NCI-H774 (cell line): ENCODE data around the gene TESK2.

Experiments used
- DNase-seq: peaks from one replicate; lab custom pipeline; 2025; lab: John Stamatoyannopoulos, UW

TESK2 gene

DNA sequence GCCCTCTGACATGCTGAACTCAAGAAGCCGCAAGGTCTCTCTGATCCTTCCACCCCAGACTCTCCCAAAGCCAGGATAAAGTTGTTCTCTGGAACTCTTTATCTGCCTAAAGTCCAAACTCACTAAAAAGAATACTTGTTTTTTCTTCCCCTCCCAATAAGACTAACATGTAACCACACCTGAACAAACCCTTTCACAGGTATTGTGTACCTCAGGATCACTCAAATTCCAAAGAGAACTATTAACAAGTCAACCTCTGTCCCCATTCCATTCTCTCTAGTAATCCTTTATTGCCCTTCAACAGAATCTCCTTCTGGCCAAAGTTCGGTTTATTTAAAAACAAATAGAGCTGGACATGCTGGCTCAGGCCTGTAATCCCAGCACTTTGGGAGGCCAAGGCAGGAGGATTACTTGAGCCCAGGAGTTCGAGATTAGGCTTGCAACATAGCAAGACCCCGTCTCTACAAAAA is 155.1 kb downstream of the TESK2 start:
- no peak for DNase-seq

DNA sequence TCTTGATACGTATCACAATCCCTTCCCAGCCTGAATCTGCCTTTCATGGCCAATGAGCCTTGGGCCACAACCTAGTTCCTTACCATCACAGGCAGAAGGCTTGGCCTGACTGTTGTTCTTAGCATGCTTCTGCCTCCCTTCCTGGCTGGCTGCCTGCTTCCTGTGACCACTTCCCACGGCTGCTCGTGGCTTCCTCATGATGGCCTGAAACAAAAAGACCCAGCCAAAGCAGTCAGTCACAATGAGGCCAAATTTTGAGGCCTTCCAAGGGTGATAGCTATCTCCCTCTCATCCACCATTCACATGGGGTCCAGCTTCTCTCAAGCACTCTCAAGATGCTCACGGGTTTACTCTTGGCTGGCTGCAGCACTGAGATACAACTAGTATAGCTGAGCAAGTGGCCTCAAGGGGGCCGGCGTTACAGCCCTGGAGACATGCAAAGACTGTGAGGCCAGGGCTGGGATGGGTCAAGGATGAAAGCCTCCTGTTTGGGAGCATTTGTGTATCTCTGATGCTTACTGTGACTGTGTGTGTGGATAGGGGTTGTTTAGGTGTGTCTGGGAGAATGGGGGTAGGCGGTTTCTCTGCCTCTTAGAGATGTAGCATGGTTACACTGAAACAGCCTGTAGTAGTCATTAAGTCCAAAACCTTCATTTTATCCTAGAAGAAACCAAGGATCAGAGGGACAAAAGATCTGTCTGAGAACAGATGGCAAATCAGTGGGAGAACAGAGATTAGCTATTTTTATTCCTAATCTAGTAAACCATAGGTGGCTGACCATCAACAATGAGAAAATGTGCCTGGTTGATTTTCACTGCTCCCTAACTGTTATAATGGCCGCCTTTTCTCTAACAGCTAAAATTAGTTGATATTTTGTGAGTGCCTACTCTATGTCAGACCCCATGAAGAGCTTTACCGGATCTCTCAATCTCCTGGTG is 156.4 kb downstream of the TESK2 start:
- DNase-seq, result no peak

DNA sequence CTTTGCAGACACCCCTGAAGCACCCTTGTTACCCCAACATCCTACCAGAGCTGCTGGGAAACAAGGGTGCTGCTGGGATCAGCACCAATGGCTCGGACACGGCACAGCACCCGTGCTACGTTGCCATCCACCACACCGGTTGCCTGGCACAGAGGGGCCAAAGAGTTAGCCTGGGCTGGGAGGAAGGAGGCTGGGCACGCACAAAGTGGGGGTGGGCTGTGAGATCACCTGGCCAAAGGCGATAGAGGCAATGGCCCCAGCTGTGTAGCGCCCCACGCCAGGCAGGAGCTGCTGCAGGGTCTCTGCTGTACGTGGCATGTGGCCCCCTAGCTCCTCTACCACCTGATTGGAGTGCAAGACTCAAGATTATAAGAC is 158.6 kb downstream of the TESK2 start:
- DNase-seq, result no peak

DNA sequence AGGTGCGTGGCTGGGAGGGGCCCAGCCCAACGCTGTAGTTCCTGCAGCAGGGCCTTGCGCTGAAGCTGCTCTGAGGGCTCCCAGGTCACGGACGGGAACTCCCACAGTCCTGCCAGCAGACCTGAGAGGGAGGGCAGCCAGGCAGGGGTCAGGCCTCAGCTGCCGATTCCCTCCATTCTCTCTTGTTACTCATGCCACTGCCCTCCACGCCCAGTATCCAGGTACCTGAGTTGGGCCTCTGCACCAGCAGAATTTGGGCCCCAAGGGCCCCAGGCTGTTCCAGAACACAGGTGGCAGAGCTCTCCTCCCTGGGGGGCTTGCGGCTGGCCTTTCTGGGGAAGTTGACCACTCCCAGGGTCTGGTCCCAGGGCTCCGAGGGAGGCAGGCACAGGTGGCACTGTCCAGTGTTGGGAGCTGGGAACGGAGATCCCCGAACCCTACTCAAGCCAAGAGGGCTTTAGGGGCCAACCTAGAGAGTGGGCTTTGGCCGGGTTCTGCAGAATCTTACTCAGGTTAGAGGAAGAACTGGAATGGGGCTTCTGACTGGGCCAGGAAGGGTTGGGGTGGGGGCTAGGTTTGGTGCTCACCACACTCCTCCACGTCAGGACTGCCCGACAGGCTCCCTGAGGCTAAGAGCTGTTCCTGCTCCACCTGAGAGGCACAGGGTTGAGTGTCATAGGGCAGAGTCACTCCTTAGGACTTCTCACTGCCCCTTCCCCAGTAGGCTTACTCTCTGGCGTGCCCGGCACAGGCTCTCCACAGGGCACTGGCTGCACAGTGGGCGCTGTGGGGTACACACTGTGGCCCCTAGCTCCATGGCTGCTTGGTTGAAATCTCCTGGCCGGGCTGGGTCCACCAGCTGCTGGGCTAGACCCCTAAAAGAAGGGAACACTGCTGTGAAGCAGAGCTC is 159.3 kb downstream of the TESK2 start:
- no peak for DNase-seq

DNA sequence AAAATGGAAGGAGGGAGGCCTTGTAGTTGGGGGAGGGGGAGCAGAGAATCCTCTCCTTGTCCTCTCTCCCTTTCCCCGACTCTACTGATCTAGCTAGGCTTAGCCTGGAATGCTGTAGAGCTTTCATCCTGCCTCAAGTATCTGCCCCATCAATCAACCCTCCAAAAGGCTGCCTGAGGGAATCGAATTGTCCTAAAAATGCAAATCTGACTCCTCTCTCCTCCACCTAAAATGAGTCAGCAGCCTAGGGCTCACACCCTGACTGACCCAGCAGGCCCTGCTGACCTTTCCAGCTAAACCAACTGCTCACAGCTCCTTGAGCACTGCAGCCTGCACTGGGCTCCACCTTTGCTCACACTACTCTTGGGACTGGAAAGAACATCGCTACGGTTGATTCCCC is 161.5 kb downstream of the TESK2 start:
- no peak for DNase-seq

DNA sequence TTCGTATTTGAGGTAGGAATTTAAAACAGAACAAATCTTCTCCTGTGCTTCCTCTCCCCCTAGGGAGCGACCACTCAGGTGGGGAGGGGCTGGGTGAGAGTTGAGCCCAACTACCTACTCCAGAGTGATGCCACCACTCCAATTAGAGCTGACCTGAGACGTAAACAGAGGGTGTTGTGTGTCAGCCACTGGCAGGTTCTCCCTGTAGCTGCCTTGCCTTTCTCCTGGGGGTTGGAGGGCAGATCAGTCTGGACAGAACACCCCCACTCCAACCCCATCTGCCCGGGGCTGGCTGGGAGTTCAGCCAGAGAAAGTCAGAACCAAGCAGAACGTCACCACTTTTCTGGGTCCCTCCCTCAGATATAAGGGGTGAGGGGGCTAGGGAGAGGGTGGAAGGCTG is 162.3 kb downstream of the TESK2 start:
- DNase-seq, result no peak

DNA sequence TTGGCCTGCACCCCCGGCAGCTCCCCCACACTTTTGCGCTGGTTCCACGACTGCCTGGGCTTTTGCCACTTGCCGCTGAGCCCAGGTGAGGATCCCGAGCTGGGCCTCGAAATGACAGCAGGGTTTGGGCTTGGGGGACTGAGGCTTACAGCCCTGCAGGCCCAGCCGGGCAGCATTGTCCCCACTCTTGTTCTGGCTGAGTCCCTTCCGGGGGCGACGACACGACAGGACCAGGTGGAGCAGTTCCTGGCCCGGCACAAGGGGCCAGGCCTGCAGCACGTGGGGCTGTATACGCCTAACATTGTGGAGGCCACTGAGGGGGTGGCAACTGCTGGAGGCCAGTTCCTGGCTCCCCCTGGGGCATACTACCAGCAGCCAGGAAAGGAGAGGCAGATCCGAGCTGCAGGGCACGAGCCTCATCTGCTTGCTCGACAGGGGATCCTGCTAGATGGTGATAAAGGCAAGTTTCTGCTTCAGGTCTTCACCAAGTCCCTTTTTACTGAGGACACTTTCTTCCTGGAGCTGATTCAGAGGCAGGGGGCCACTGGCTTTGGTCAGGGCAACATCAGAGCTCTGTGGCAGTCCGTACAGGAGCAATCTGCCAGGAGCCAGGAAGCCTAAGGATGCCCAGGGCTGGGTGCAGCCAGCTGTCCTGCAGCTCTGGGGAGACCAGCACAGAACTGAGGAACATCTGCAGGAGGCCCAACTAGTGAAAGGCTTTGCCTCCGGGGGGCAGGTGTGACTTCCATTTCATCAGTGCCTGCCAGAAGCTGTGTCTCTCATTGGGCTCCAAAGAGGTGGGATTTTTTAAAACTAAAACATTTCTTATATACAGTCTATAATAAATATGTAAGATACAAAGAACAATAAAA is 163.1 kb downstream of the TESK2 start:
- DNase-seq, result no peak

DNA sequence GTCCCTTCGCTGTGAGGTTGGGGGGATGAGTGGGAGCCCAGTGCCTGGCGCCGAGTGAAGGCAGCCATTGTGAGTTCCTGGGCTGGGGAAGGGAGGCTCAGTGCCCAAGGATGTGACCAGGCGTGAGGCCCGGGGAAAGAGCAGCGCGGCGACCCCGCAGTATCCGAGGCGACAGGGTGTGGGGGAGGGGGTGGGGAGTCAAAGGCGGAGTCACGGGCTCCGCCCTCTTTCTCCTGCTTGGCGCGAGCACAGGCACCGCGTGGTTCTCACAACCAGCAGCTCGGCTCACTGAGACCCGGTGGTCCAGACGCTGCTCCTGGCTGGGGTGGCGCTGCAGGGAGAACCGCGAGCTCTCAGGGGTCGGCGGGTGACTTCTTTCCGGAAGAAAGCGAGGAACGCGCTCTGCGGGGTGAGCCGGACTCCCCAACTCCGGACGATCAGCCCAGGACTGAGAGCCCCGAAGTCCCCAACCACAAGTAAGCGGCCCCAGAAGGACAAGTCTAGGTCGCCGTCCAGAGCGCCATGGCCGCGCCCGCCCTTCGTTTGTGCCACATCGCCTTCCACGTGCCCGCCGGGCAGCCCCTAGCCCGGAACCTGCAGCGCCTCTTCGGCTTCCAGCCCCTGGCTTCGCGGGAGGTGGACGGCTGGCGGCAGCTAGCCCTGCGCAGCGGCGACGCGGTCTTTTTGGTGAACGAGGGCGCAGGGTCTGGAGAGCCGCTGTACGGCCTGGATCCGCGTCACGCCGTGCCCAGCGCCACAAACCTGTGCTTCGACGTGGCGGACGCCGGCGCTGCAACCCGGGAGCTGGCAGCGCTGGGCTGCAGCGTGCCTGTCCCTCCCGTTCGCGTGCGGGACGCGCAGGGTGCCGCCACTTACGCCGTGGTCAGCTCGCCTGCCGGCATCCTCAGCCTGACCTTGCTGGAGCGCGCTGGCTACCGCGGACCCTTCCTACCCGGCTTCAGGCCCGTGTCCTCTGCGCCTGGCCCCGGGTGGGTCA is 164.0 kb downstream of the TESK2 start, which contains the start of gene HPDL:
Gene HPDL (plus strand): TSS at position 269 of the 997 bp plus-strand sequence. CDS start 254 bp downstream, at position 523.
- DNase-seq, result peak; percentile 59

DNA sequence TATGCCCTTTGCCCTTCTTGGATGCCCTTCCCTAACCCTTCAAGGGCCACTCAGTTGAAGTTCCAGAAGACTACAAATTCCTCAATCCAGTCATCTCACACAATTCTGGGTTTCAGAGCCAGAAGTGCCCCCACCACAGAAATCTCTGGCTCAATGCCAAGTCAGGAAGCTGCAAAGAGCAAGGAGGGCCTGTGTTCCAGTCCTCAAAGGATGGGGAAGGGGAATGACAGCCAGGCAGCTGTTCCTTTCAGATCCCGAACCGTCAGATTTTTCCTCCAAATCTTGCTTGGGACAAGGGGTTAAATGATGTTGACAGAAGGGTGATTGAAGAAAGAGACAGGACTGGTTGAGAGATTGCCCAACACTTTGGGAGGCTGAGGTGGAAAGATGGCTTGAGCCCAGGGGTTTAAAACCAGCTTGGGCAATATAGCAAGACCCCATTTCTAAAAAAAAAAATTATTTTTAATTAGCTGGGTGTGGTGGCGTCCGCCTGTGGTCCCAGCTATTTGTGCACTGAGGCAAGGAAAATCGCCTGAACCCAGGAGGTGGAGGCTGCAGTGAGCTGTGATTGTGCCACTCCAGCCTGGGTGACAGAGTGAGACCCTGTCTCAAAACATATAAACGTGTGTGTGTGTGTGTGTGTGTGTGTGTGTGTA is 165.0 kb downstream of the TESK2 start:
- no peak for DNase-seq

DNA sequence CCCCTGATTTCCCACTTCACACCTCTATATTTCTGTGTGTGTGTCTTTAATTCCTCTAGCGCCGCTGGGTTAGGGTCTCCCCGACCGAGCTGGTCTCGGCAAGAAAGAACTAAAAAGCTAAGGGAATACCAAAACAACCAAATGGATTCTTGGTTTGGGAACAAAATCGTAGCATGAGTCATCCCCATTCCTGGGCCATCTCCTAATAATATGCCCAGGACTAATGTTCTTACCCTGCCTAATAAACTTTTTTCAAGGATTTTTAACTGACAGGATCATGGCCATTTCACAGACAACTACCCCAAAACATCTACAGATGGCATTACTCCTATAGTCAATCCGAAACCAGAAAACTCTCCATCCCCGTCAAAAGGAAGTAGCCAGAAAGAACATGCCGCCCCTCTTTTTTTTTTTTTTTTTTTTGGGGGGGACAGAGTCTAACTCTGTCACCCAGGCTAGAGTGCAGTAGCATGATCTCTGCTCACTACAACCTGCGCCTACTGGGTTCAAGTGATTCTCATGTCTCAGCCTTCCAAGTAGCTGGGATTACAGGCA is 168.4 kb downstream of the TESK2 start:
- DNase-seq, result no peak

DNA sequence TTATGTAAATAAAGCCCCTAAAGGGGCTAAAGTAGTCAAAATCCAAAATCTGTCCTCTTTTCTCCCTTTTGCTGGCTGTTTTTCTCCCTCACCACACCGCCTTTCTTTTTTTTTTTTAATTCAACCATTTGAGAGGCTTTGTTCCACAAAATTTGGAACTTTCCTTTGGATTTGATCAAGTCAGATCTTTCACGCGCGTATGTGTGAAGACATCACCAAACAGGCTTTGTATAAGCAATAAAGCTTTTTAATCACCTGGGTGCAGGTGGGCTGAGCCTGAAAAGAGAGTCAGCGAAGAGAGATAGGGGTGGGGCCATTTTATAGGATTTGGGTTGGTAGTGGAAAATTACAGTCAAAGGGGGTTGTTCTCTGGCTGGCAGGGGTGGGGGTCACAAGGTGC is 169.5 kb downstream of the TESK2 start:
- no peak for DNase-seq

DNA sequence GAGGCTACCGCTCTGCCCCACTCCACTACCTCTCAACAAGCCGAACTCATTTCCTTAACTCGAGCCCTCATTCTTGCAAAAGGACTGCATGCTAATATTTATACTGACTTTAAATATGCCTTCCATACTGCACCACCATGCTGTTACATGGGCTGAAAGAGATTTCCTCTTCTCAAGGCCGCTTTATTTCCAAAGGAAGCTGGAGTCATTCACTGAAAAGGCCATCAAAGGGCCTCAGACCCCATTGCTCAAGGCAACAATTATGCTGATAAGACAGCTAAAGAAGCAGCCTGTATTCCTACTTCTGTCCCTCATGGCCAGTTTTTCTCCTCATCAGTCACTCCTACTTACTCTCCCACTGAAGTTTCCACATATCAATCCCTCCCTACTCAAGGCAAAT is 171.2 kb downstream of the TESK2 start:
- no peak for DNase-seq

DNA sequence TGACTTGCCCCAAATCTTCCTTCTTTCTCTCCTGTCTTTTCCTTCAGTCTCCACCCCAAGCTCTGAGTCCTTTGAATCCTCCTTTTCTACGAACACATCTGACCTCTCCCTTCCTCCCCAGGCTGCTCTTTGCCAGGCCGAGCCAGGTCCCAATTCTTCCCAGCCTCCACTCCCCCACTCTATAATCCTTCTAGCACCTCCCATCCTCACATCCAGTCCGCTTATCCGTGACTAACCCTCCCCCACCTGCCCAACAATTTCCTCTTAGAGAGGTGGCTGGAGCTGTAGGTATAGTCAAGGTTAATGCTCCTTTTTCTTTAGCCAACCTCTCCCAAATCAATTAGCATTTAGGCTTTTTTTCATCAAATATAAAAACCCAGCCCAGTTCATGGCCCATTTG is 173.8 kb downstream of the TESK2 start:
- no peak for DNase-seq

DNA sequence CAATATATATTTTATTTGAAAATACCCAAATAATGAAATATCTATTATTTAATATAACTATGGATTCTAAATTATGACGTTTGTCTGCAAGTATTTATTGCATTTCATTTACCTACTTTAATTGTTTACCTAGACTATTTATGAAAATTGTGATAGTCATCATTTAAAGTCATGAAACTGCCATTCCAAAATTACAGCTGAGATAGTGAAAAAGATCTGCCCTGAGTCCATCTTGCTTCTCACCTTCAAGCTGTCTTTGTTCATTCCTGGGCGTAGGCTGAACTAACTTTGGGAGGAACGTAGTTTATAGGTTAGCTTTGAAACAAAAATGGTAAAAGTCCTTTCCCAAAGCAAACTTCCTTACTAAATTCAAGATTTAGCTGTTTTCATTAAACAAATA is 176.7 kb downstream of the TESK2 start:
- no peak for DNase-seq

DNA sequence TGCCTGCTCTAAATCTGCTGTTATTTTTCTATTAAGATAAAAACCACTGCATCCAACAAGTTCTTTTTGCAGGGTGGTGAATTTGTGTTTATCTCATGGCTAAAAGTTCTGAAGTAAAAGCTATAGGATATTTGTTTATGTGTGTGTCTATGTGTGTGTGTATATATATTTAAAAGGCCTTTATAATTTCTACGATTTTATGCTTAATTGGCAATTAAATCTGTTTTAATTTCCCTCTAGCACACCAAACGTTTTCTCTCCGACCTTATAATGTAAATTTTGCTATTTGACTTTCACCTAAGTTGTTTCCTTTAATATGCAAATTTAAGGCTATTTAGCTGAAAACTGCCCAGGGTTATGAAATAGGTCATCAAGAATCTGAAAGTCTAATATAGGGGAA is 184.1 kb downstream of the TESK2 start:
- no peak for DNase-seq

DNA sequence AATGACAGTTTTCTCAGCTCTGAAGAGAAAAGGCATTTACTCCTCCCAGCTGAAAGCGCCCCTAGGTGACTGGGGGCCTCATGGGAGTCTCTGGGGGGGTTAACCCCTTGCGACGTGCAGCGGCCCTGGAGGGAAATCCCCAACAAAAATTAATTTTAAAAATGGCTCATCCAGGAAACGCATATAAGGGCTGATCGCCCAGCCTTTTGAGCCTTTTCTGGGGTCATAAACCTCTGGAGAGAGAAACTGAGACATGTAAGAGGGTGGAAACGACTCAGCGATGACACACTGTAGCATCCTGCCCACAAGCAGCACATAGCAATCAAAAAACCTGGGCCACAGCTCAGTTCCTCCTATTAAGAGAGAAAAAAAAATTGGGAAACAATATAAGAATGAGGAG is 184.6 kb downstream of the TESK2 start:
- no peak for DNase-seq

DNA sequence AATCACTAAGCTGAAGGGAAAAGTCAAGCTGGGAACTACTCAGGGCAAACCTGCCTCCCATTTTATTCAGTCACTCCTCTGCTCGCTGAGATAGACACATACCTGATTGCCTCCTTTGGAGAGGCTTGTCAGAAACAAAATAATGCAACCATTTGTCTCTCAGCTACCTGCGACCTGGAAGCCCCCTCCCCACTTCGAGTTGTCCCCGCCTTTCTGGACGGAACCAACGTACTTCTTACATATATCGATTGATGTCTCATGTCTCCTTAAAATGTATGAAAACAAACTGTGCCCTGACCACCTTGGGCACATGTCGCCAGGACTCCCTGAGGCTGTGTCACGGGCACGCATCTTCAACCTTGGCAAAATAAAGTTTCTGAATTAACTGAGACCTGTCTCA is 185.7 kb downstream of the TESK2 start:
- no peak for DNase-seq

DNA sequence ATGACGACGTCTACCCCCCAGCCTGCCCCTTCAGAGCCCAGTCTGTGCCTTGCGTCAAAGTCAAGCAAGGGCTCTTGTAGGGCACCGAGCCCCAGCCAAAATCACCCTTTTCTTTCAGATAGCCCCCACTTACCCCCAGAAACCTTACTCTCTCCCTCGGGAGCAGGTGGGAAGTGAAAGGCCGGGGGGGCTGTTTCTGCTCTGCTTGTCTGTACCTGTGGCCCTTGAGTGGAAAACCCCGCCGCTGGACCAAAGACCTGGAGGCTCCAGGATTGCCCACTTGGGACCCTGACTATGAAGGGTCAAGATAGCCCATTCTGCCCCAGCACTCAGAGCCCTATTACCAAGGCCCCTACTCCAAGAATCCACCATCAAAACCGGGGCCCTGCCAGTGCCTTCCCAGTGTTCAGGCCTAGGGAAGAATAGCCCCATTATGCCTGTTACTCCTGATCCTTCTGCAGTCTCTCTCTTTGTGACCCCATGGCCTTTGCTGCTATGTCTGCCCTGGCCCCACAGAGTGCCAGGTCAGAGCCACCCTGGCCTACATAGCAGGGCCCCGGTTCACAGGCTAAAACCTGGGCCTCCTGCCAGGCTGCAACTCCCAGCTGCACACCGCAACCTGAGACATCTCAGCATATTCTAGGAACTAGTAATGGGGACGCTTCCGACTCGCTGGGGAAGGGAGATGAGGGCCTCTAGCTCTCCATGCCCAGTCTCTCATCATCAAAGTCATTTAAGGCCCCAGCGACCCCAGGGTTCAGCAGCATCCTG is 186.5 kb downstream of the TESK2 start:
- DNase-seq, result no peak
